GM21381 (cell line): ENCODE data around the gene KCNJ12.
"Not testable (repeated sequence)": the region's sequence is repeated elsewhere in the genome, so short reads cannot be mapped to it uniquely, and the experiment has no call there.

ENCODE experiments used
- ATAC-seq: cut with Tn5 transposase; IDR thresholded peaks from one replicate; pipeline ENCODE4 v1.9.1; 2021; ENCODE audit warnings: mild to moderate bottlenecking, moderate library complexity; ENCODE audit not compliant: unreplicated experiment

KCNJ12 gene

GRCh38 chr17:21382560-21383495 lies 6.7 kb downstream of the KCNJ12 start:
- no peak for ATAC-seq

GRCh38 chr17:21385281-21385845 lies 9.2 kb downstream of the KCNJ12 start:
- ATAC-seq, result no peak

- no peak for ATAC-seq
Observed at GRCh38 chr17:21387616-21388015, 11.5 kb downstream of the KCNJ12 start.

- ATAC-seq, result no peak
Observed at GRCh38 chr17:21388066-21388465, 11.9 kb downstream of the KCNJ12 start.

- ATAC-seq, result no peak
Observed at GRCh38 chr17:21388944-21389343, 12.8 kb downstream of the KCNJ12 start.

GRCh38 chr17:21389394-21389793 lies 13.2 kb downstream of the KCNJ12 start:
- no peak for ATAC-seq

- no peak for ATAC-seq
Observed at GRCh38 chr17:21390294-21390693, 14.1 kb downstream of the KCNJ12 start.

- ATAC-seq, result no peak
Observed at GRCh38 chr17:21392266-21392665, 16.1 kb downstream of the KCNJ12 start.

- ATAC-seq, result no peak
Observed at GRCh38 chr17:21394265-21394664, 18.1 kb downstream of the KCNJ12 start.

- ATAC-seq, result no peak
Observed at GRCh38 chr17:21395764-21396163, 19.6 kb downstream of the KCNJ12 start.

GRCh38 chr17:21396237-21396636 lies 20.1 kb downstream of the KCNJ12 start:
- ATAC-seq, result no peak

- no peak for ATAC-seq
Observed at GRCh38 chr17:21397341-21398190, 21.4 kb downstream of the KCNJ12 start.

GRCh38 chr17:21399474-21400186 lies 23.5 kb downstream of the KCNJ12 start:
- ATAC-seq, result no peak

GRCh38 chr17:21400187-21400569 lies 24.0 kb downstream of the KCNJ12 start:
- ATAC-seq, result not testable (repeated sequence)

GRCh38 chr17:21400816-21401593 lies 24.8 kb downstream of the KCNJ12 start:
- no peak for ATAC-seq

- not testable (repeated sequence) for ATAC-seq
Observed at GRCh38 chr17:21402166-21402571, 26.0 kb downstream of the KCNJ12 start.

- ATAC-seq, result not testable (repeated sequence)
Observed at GRCh38 chr17:21402926-21403325, 26.8 kb downstream of the KCNJ12 start.

GRCh38 chr17:21404106-21404505 lies 27.9 kb downstream of the KCNJ12 start:
- not testable (repeated sequence) for ATAC-seq

GRCh38 chr17:21404539-21404938 lies 28.4 kb downstream of the KCNJ12 start:
- ATAC-seq, result not testable (repeated sequence)
